Trophoblast cell (in vitro differentiated cells and primary cell): Measurements from ENCODE around the gene ARAP2.

Experiments
- DNase-seq, 2 donors: peaks; one replicate each; pipeline ENCODE4 v3.0.0-alpha.2; 2016
- H2AFZ ChIP-seq: 2 replicates; pipeline ENCODE4 v1.6.1; 2013; ENCODE audit warnings: low read length, moderate library complexity, mild to moderate bottlenecking; ENCODE audit not compliant: insufficient read depth, poor library complexity
- H2AK5ac ChIP-seq: 2 replicates; pipeline ENCODE4 v1.6.1; 2013; ENCODE audit warnings: mild to moderate bottlenecking, low read length
- H2BK120ac ChIP-seq: 2 replicates; pipeline ENCODE4 v1.6.1; 2013; ENCODE audit warnings: low read length, mild to moderate bottlenecking, moderate library complexity; ENCODE audit not compliant: insufficient read depth, poor library complexity
- H2BK12ac ChIP-seq: 2 replicates; pipeline ENCODE4 v1.6.1; 2013; ENCODE audit warnings: mild to moderate bottlenecking, low read length, moderate library complexity
- H2BK5ac ChIP-seq: 2 replicates; pipeline ENCODE4 v1.6.1; 2013; ENCODE audit warnings: low read length, low read depth, moderate library complexity, mild to moderate bottlenecking; ENCODE audit not compliant: poor library complexity
- H3K14ac ChIP-seq: 2 replicates; pipeline ENCODE4 v1.6.1; 2013; ENCODE audit warnings: mild to moderate bottlenecking, low read length
- H3K18ac ChIP-seq: 2 replicates; pipeline ENCODE4 v1.6.1; 2013; ENCODE audit warnings: mild to moderate bottlenecking, low read length
- H3K23ac ChIP-seq: 2 replicates; pipeline ENCODE4 v1.6.1; 2013; ENCODE audit warnings: low read length
- H3K27ac ChIP-seq: 2 replicates; pipeline ENCODE4 v1.5.1; 2013; ENCODE audit warnings: low read depth, mild to moderate bottlenecking, inconsistent platforms, low read length, moderate library complexity
- H3K27me3 ChIP-seq: 2 replicates; pipeline ENCODE4 v1.6.1; 2013; ENCODE audit warnings: inconsistent platforms, mild to moderate bottlenecking, low read length, moderate library complexity; ENCODE audit not compliant: insufficient read depth
- H3K36me3 ChIP-seq, 2 experiments: 1 replicate in 1 of 2; 2 replicates in 1 of 2; pipeline ENCODE4 v1.6.1; 2013; ENCODE audit warnings: low read length in 2 of 2, mild to moderate bottlenecking in 2 of 2, moderate library complexity in 1 of 2; ENCODE audit not compliant: insufficient read depth in 2 of 2, control insufficient read depth in 1 of 2
- H3K4ac ChIP-seq: 2 replicates; pipeline ENCODE4 v1.6.1; 2013; ENCODE audit warnings: low read depth, mild to moderate bottlenecking, low read length, moderate library complexity
- H3K4me1 ChIP-seq, 2 experiments: 1 replicate in 1 of 2; 2 replicates in 1 of 2; pipeline ENCODE4 v1.6.1; 2013; ENCODE audit warnings: low read length in 2 of 2, mild to moderate bottlenecking in 2 of 2, moderate library complexity in 1 of 2; ENCODE audit not compliant: insufficient read depth in 2 of 2, control insufficient read depth in 1 of 2
- H3K4me2 ChIP-seq: 2 replicates; pipeline ENCODE4 v1.6.1; 2013; ENCODE audit warnings: inconsistent platforms, mild to moderate bottlenecking, low read length, moderate library complexity
- H3K4me3 ChIP-seq: 2 replicates; pipeline ENCODE4 v1.5.1; 2013; ENCODE audit warnings: mild to moderate bottlenecking, low read depth, low read length, inconsistent platforms
- H3K79me1 ChIP-seq: one replicate; pipeline ENCODE4 v1.6.1; 2013; ENCODE audit warnings: low read length
- H3K79me2 ChIP-seq: 2 replicates; pipeline ENCODE4 v1.6.1; 2013; ENCODE audit warnings: low read length, mild to moderate bottlenecking; ENCODE audit not compliant: control insufficient read depth, insufficient read depth, poor library complexity
- H3K9ac ChIP-seq: 2 replicates; pipeline ENCODE4 v1.6.1; 2013; ENCODE audit warnings: mild to moderate bottlenecking, low read length
- H3K9me3 ChIP-seq: 2 replicates; pipeline ENCODE4 v1.6.1; 2013; ENCODE audit warnings: low read depth, mild to moderate bottlenecking, control low read depth, inconsistent platforms, low read length; ENCODE audit not compliant: insufficient read depth
- H4K12ac ChIP-seq: 2 replicates; pipeline ENCODE4 v1.6.1; 2013; ENCODE audit warnings: low read depth, mild to moderate bottlenecking, low read length, moderate library complexity
- H4K8ac ChIP-seq: 2 replicates; pipeline ENCODE4 v1.6.1; 2013; ENCODE audit warnings: low read depth, mild to moderate bottlenecking, low read length, moderate library complexity
- H4K91ac ChIP-seq: one replicate; pipeline ENCODE4 v1.6.1; 2013; ENCODE audit warnings: low read depth, mild to moderate bottlenecking, low read length, moderate library complexity
- WGBS: extraction: QIAGEN DNeasy Blood & Tissue Kit; methylation state at CpG from one replicate; pipeline ENCODE4 v1.1.7; 2013; ENCODE audit warnings: missing lambda C conversion rate; ENCODE audit not compliant: insufficient read length, insufficient coverage; ENCODE audit errors: extremely low coverage; 5-methylcytosine and 5-hydroxymethylcytosine counted together

The ARAP2 gene

GRCh38 chr4:36255577-36255976, 11.3 kb upstream of the ARAP2 start:
- Histone ChIP-seq H3K79me2 (no peaks in the 10 kb centered on the region), H3K4me1 (no peaks in the 10 kb centered on the region), H4K8ac (no peak overlapping the region), H3K79me1 (no peaks in the 10 kb centered on the region), H3K4ac (no peak overlapping the region), H3K36me3 (no peaks in the 10 kb centered on the region), H3K9me3 (no peaks in the 10 kb centered on the region), H3K27me3 (no peaks in the 10 kb centered on the region), H3K4me2 (no peak overlapping the region), H2BK5ac (no peak overlapping the region), H3K27ac (no peak overlapping the region), H3K18ac (no peak overlapping the region), H3K23ac (no peak overlapping the region), H2AK5ac (no peak overlapping the region), H2BK12ac (no peak overlapping the region), H3K9ac (no peak overlapping the region), H4K91ac (no peak overlapping the region), H3K4me3 (no peak overlapping the region), H3K14ac (no peak overlapping the region), H2BK120ac (no peak overlapping the region), H4K12ac (no peak overlapping the region), H2AFZ (no peak overlapping the region)
- no CpG with 5 or more reads among the region's 2 CpGs for WGBS
- DNase-seq, result peak; percentile 69 to 85

- Histone ChIP-seq H3K4me3 (no peak overlapping the region), H4K8ac (no peak overlapping the region), H2AK5ac (no peak overlapping the region), H3K27ac (no peak overlapping the region), H3K18ac (no peak overlapping the region), H3K36me3 (no peaks in the 10 kb centered on the region), H3K9me3 (no peaks in the 10 kb centered on the region), H3K4me2 (no peak overlapping the region), H3K79me1 (no peaks in the 10 kb centered on the region), H3K23ac (no peak overlapping the region), H3K9ac (no peak overlapping the region), H4K12ac (no peak overlapping the region), H2BK5ac (no peak overlapping the region), H2BK120ac (no peak overlapping the region), H3K79me2 (no peaks in the 10 kb centered on the region), H3K14ac (no peak overlapping the region), H3K4ac (no peak overlapping the region), H3K27me3 (no peaks in the 10 kb centered on the region), H3K4me1 (no peaks in the 10 kb centered on the region), H2BK12ac (no peak overlapping the region), H4K91ac (no peak overlapping the region), H2AFZ (no peak overlapping the region)
- no peak for DNase-seq
- WGBS, result no CpG with 5 or more reads among the region's 2 CpGs
These were observed 10.1 kb upstream of the ARAP2 start for GRCh38 chr4:36254371-36254770.

- no peak overlapping the region for H2AFZ ChIP-seq
- H2AK5ac ChIP-seq, result no peak overlapping the region
These were observed 7.7 kb upstream of the ARAP2 start for GRCh38 chr4:36251983-36252382.

GRCh38 chr4:36249610-36250009, 5.3 kb upstream of the ARAP2 start:
- H3K4ac ChIP-seq, result no peak overlapping the region
- H3K23ac ChIP-seq, result no peak overlapping the region
- H3K79me1 ChIP-seq, result peaks cover under 1% of the 10 kb centered on the region
- H3K4me2 ChIP-seq, result no peak overlapping the region
- H4K91ac ChIP-seq, result no peak overlapping the region
- H3K79me2 ChIP-seq, result no peaks in the 10 kb centered on the region
- no peaks in the 10 kb centered on the region for H3K27me3 ChIP-seq
- no peak overlapping the region for H4K8ac ChIP-seq
- H3K27ac ChIP-seq, result no peak overlapping the region
- H3K9me3 ChIP-seq, result no peaks in the 10 kb centered on the region
- WGBS, result no CpG with 5 or more reads among the region's 1 CpG
- no peak overlapping the region for H4K12ac ChIP-seq
- H3K14ac ChIP-seq, result no peak overlapping the region
- H3K4me3 ChIP-seq, result no peak overlapping the region
- no peak overlapping the region for H2BK5ac ChIP-seq
- H3K9ac ChIP-seq, result no peak overlapping the region
- H2AFZ ChIP-seq, result no peak overlapping the region
- H3K18ac ChIP-seq, result no peak overlapping the region
- H2BK120ac ChIP-seq, result no peak overlapping the region
- DNase-seq, result no peak
- no peaks in the 10 kb centered on the region for H3K36me3 ChIP-seq
- H2BK12ac ChIP-seq, result no peak overlapping the region
- no peaks in the 10 kb centered on the region for H3K4me1 ChIP-seq
- H2AK5ac ChIP-seq, result no peak overlapping the region

More at GRCh38 chr4:36251983-36252382, 7.7 kb upstream of the ARAP2 start:
- no peak for DNase-seq
- no peak overlapping the region for H4K12ac ChIP-seq
- H3K79me2 ChIP-seq, result no peaks in the 10 kb centered on the region
- no peak overlapping the region for H4K91ac ChIP-seq
- H3K23ac ChIP-seq, result no peak overlapping the region
- no peaks in the 10 kb centered on the region for H3K27me3 ChIP-seq
- H2BK120ac ChIP-seq, result no peak overlapping the region
- H3K27ac ChIP-seq, result no peak overlapping the region
- no peaks in the 10 kb centered on the region for H3K4me1 ChIP-seq
- H3K9ac ChIP-seq, result no peak overlapping the region
- no peak overlapping the region for H3K14ac ChIP-seq
- H3K4me2 ChIP-seq, result no peak overlapping the region
- no peak overlapping the region for H4K8ac ChIP-seq
- no peaks in the 10 kb centered on the region for H3K79me1 ChIP-seq
- H3K36me3 ChIP-seq, result no peaks in the 10 kb centered on the region
- H3K4me3 ChIP-seq, result no peak overlapping the region
- no peaks in the 10 kb centered on the region for H3K9me3 ChIP-seq
- H3K4ac ChIP-seq, result no peak overlapping the region
- no peak overlapping the region for H3K18ac ChIP-seq
- H2BK5ac ChIP-seq, result no peak overlapping the region
- no peak overlapping the region for H2BK12ac ChIP-seq
- no CpG with 5 or more reads among the region's 2 CpGs for WGBS
